ENCODE data around the gene LRP1B. TPM values are rescaled to one million over a fixed set of nuclear protein-coding genes. Genes with fewer than 3 reads are reported as not detected.
A peak's percentile ranks its signal among the peaks of the same experiment; 100 is the strongest.

The LRP1B gene
- total and polyA plus RNA-seq, 2 donors from 2014 or later, result 0.69 to 1.2 TPM

DNA sequence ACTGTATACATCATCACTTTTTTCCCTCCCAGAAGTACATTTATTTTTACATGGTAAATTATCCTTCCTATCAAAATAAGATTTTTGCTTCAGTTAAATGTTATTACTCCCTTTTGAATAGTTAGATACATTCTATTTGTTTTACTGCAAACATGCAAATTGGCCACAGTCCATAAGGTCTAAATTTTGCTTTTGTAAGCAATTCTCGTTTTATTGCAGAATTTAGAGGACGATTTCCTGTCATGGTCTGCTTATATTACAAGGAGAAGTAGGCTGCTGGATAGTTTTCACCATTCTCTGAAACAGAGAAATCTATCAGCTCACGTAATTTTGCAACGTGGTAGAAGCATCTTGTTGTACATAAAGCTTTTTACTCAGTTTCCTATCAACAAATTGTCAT, 1632.5 kb downstream of the LRP1B start:
- H3K4me3 ChIP-seq (ENCODE audit: low read length in 3 of 3), result no peak overlapping the region
- FAIRE-seq, result no peak

GRCh38 chr2:140496714-140497113, 1634.1 kb downstream of the LRP1B start:
- no peak overlapping the region for H3K27ac ChIP-seq (ENCODE audit: low read depth in 2 of 2, low read length in 2 of 2)
- DNase-seq, result no peak
- H3K9ac ChIP-seq (ENCODE audit: low read length in 3 of 3), result no peak overlapping the region
- no peaks in the 10 kb centered on the region for H3K9me3 ChIP-seq (ENCODE audit: control insufficient read depth in 2 of 3, insufficient read depth in 1 of 3, low read length in 3 of 3)
- no peaks in the 10 kb centered on the region for H3K4me1 ChIP-seq (ENCODE audit: control insufficient read depth in 2 of 3, insufficient read depth in 2 of 3, low read depth in 1 of 3, low read length in 3 of 3)
- H3K4me3 ChIP-seq (ENCODE audit: low read length in 3 of 3), result no peak overlapping the region
- intact Hi-C loops (cut with DNase I), result no loop called here
- TF ChIP-seq CTCF (IDR thresholded peaks at IDR 0.05; ENCODE audit: borderline replicate concordance, extremely low read depth, insufficient read depth), result no peak
- H3K36me3 ChIP-seq (ENCODE audit: control insufficient read depth in 2 of 3, insufficient read depth in 3 of 3, low read length in 3 of 3), result no peaks in the 10 kb centered on the region
- H3K27me3 ChIP-seq (ENCODE audit: control insufficient read depth, insufficient read depth, low read length), result no peaks in the 10 kb centered on the region
- peak; percentile 57 for FAIRE-seq

More for the DNA sequence above, 1632.5 kb downstream of the LRP1B start:
- H3K9me3 ChIP-seq (ENCODE audit: control insufficient read depth in 2 of 3, insufficient read depth in 1 of 3, low read length in 3 of 3), result no peaks in the 10 kb centered on the region
- no peaks in the 10 kb centered on the region for H3K36me3 ChIP-seq (ENCODE audit: control insufficient read depth in 2 of 3, insufficient read depth in 3 of 3, low read length in 3 of 3)
- no peak overlapping the region for H3K9ac ChIP-seq (ENCODE audit: low read length in 3 of 3)
- no peaks in the 10 kb centered on the region for H3K4me1 ChIP-seq (ENCODE audit: control insufficient read depth in 2 of 3, insufficient read depth in 2 of 3, low read depth in 1 of 3, low read length in 3 of 3)
- TF ChIP-seq CTCF (IDR thresholded peaks at IDR 0.05; ENCODE audit: borderline replicate concordance, extremely low read depth, insufficient read depth), result no peak
- DNase-seq, result peak in 1 of 5 donors; percentile 2
- intact Hi-C loops (cut with DNase I), result no loop called here
- H3K27ac ChIP-seq (ENCODE audit: low read depth in 2 of 2, low read length in 2 of 2), result no peak overlapping the region
- H3K27me3 ChIP-seq (ENCODE audit: control insufficient read depth, insufficient read depth, low read length), result no peaks in the 10 kb centered on the region

DNA sequence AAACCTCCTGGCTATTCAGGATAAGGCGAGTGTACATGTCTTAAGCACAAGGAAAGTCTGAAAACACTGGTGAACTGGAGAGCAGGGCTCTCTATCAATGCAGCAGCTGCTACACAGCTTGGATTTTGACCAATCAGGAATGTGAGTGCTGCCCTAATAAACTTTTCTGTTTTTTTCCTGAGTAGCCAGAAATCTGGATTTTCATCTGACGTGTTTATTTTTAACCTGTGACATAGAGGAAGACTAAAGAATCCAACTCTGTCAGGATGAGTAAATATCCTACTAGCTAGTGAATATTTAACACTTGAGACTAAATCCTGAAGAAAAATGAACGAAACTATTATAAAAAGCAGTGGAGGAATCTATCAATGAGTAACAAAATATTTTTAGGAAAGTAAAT, 1638.9 kb downstream of the LRP1B start:
- no peak for FAIRE-seq
- DNase-seq, result peak in 2 of 5 donors; percentile 14 to 44
- H3K9me3 ChIP-seq (ENCODE audit: control insufficient read depth in 2 of 3, insufficient read depth in 1 of 3, low read length in 3 of 3), result no peaks in the 10 kb centered on the region
- TF ChIP-seq CTCF (IDR thresholded peaks at IDR 0.05; ENCODE audit: borderline replicate concordance, extremely low read depth, insufficient read depth), result no peak
- no peaks in the 10 kb centered on the region for H3K27me3 ChIP-seq (ENCODE audit: control insufficient read depth, insufficient read depth, low read length)
- no peaks in the 10 kb centered on the region for H3K4me1 ChIP-seq (ENCODE audit: control insufficient read depth in 2 of 3, insufficient read depth in 2 of 3, low read depth in 1 of 3, low read length in 3 of 3)
- no peak overlapping the region for H3K4me3 ChIP-seq (ENCODE audit: low read length in 3 of 3)
- H3K36me3 ChIP-seq (ENCODE audit: control insufficient read depth in 2 of 3, insufficient read depth in 3 of 3, low read length in 3 of 3), result no peaks in the 10 kb centered on the region
- no peak overlapping the region for H3K27ac ChIP-seq (ENCODE audit: low read depth in 2 of 2, low read length in 2 of 2)
- intact Hi-C loops (cut with DNase I), result no loop called here
- no peak overlapping the region for H3K9ac ChIP-seq (ENCODE audit: low read length in 3 of 3)

GRCh38 chr2:140489193-140489592, 1641.6 kb downstream of the LRP1B start:
- intact Hi-C loops (cut with DNase I), result no loop called here
- Histone ChIP-seq H3K36me3 (ENCODE audit: control insufficient read depth in 2 of 3, insufficient read depth in 3 of 3, low read length in 3 of 3) (no peaks in the 10 kb centered on the region), H3K4me3 (ENCODE audit: low read length in 3 of 3) (no peak overlapping the region), H3K9me3 (ENCODE audit: control insufficient read depth in 2 of 3, insufficient read depth in 1 of 3, low read length in 3 of 3) (no peaks in the 10 kb centered on the region), H3K9ac (ENCODE audit: low read length in 3 of 3) (no peak overlapping the region), H3K4me1 (ENCODE audit: control insufficient read depth in 2 of 3, insufficient read depth in 2 of 3, low read depth in 1 of 3, low read length in 3 of 3) (no peaks in the 10 kb centered on the region), H3K27ac (ENCODE audit: low read depth in 2 of 2, low read length in 2 of 2) (no peak overlapping the region), H3K27me3 (ENCODE audit: control insufficient read depth, insufficient read depth, low read length) (no peaks in the 10 kb centered on the region)
- no peak for TF ChIP-seq CTCF (IDR thresholded peaks at IDR 0.05; ENCODE audit: borderline replicate concordance, extremely low read depth, insufficient read depth)
- DNase-seq, result no peak
- no peak for FAIRE-seq
